ENCODE data around the gene GATAD2B.
A peak's percentile ranks its signal among the peaks of the same experiment; 100 is the strongest.

Gene GATAD2B

DNA sequence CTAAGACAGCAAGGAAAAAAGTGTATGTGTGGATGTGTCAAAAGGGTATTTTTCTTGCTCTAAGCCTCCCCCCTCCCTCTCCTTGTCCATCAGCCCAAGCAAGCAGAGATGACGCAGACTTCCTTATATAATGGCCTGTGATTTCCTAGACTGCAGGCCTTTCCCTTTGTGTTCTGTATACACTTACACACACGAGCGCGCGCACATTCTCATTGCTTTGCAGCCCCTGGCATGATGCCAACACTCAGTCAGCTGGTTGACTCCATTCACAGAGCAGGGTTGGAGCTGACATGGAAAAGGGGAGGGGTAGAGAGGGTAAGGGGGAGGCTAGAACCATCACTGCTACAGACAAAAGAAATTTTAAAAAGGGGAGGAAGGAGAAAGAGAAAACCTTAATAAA is 41.8 kb downstream of the GATAD2B start (continued):
- TF ChIP-seq, protein P1, sequence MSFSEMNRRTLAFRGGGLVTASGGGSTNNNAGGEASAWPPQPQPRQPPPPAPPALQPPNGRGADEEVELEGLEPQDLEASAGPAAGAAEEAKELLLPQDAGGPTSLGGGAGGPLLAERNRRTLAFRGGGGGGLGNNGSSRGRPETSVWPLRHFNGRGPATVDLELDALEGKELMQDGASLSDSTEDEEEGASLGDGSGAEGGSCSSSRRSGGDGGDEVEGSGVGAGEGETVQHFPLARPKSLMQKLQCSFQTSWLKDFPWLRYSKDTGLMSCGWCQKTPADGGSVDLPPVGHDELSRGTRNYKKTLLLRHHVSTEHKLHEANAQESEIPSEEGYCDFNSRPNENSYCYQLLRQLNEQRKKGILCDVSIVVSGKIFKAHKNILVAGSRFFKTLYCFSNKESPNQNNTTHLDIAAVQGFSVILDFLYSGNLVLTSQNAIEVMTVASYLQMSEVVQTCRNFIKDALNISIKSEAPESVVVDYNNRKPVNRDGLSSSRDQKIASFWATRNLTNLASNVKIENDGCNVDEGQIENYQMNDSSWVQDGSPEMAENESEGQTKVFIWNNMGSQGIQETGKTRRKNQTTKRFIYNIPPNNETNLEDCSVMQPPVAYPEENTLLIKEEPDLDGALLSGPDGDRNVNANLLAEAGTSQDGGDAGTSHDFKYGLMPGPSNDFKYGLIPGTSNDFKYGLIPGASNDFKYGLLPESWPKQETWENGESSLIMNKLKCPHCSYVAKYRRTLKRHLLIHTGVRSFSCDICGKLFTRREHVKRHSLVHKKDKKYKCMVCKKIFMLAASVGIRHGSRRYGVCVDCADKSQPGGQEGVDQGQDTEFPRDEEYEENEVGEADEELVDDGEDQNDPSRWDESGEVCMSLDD (tag by site-specific recombination; IDR thresholded peaks at IDR 0.05), result no peak
- TF ChIP-seq PRDM6 (tag by site-specific recombination; IDR thresholded peaks at IDR 0.05) (peak; percentile 62), ZNF211 (tag by site-specific recombination; IDR thresholded peaks at IDR 0.05; ENCODE audit: low read depth) (no peak), ZNF148 (tag by site-specific recombination; IDR thresholded peaks at IDR 0.05; ENCODE audit: borderline replicate concordance) (no peak), ZNF704 (tag by site-specific recombination; IDR thresholded peaks at IDR 0.05) (no peak), ZSCAN30 (tag by site-specific recombination; IDR thresholded peaks at IDR 0.05) (peak; percentile 93), ZNF112 (tag by site-specific recombination; IDR thresholded peaks at IDR 0.05) (peak; percentile 89), ZSCAN23 (tag by site-specific recombination; IDR thresholded peaks at IDR 0.05) (no peak; the same call in 1 of the 2 replicates), ZNF311 (tag by site-specific recombination; IDR thresholded peaks at IDR 0.05; ENCODE audit: borderline replicate concordance) (no peak), ZNF549 (tag by site-specific recombination; IDR thresholded peaks at IDR 0.05) (peak; percentile 82), ZNF16 (tag by site-specific recombination; IDR thresholded peaks at IDR 0.05; ENCODE audit: low read depth) (no peak), ZNF837 (tag by site-specific recombination; IDR thresholded peaks at IDR 0.05) (no peak), ZNF146 (tag by site-specific recombination; IDR thresholded peaks at IDR 0.05) (no peak), ZNF416 (tag by site-specific recombination; IDR thresholded peaks at IDR 0.05) (no peak), ZNF23 (tag by site-specific recombination; IDR thresholded peaks at IDR 0.05; ENCODE audit: borderline replicate concordance) (no peak), ZNF2 (tag by site-specific recombination; IDR thresholded peaks at IDR 0.05) (peak; percentile 94), ZBTB20 (tag by site-specific recombination; IDR thresholded peaks at IDR 0.05) (no peak), TCF7L2 (IDR thresholded peaks at IDR 0.05; ENCODE audit: borderline replicate concordance, low read depth, low read length) (no peak), YY1 (tag by site-specific recombination; IDR thresholded peaks at IDR 0.05) (no peak), ZNF214 (tag by site-specific recombination; IDR thresholded peaks at IDR 0.05; ENCODE audit: borderline replicate concordance) (peak; percentile 90; the same call in 1 of the 2 replicates), ZSCAN4 (tag by site-specific recombination; IDR thresholded peaks at IDR 0.05) (no peak; the same call in 1 of the 2 replicates), BCL11B (tag by site-specific recombination; IDR thresholded peaks at IDR 0.05; ENCODE audit: low read depth) (no peak)
- TF ChIP-seq, protein P2, sequence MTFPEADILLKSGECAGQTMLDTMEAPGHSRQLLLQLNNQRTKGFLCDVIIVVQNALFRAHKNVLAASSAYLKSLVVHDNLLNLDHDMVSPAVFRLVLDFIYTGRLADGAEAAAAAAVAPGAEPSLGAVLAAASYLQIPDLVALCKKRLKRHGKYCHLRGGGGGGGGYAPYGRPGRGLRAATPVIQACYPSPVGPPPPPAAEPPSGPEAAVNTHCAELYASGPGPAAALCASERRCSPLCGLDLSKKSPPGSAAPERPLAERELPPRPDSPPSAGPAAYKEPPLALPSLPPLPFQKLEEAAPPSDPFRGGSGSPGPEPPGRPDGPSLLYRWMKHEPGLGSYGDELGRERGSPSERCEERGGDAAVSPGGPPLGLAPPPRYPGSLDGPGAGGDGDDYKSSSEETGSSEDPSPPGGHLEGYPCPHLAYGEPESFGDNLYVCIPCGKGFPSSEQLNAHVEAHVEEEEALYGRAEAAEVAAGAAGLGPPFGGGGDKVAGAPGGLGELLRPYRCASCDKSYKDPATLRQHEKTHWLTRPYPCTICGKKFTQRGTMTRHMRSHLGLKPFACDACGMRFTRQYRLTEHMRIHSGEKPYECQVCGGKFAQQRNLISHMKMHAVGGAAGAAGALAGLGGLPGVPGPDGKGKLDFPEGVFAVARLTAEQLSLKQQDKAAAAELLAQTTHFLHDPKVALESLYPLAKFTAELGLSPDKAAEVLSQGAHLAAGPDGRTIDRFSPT (tag by site-specific recombination; IDR thresholded peaks at IDR 0.05), result peak; percentile 63
- TF ChIP-seq, protein P3, sequence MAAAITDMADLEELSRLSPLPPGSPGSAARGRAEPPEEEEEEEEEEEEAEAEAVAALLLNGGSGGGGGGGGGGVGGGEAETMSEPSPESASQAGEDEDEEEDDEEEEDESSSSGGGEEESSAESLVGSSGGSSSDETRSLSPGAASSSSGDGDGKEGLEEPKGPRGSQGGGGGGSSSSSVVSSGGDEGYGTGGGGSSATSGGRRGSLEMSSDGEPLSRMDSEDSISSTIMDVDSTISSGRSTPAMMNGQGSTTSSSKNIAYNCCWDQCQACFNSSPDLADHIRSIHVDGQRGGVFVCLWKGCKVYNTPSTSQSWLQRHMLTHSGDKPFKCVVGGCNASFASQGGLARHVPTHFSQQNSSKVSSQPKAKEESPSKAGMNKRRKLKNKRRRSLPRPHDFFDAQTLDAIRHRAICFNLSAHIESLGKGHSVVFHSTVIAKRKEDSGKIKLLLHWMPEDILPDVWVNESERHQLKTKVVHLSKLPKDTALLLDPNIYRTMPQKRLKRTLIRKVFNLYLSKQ (tag by site-specific recombination; IDR thresholded peaks at IDR 0.05; ENCODE audit: borderline replicate concordance), result no peak
- TF ChIP-seq, protein P4, sequence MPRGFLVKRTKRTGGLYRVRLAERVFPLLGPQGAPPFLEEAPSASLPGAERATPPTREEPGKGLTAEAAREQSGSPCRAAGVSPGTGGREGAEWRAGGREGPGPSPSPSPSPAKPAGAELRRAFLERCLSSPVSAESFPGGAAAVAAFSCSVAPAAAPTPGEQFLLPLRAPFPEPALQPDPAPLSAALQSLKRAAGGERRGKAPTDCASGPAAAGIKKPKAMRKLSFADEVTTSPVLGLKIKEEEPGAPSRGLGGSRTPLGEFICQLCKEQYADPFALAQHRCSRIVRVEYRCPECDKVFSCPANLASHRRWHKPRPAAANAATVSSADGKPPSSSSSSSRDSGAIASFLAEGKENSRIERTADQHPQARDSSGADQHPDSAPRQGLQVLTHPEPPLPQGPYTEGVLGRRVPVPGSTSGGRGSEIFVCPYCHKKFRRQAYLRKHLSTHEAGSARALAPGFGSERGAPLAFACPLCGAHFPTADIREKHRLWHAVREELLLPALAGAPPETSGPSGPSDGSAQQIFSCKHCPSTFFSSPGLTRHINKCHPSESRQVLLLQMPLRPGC (tag by site-specific recombination; IDR thresholded peaks at IDR 0.05), result peak; percentile 97
